ENCODE results near the gene PRKCE. TPM values are rescaled to one million over a fixed set of nuclear protein-coding genes. Genes with fewer than 3 reads are reported as not detected.
A peak's percentile ranks its signal among the peaks of the same experiment; 100 is the strongest.
"Not testable (repeated sequence)": the region's sequence is repeated elsewhere in the genome, so short reads cannot be mapped to it uniquely, and the experiment has no call there.

The PRKCE gene
- total RNA-seq, 1 donor from 2014 or later = 6.9 TPM

- peak; percentile 69 for DNase-seq (ENCODE audit: low read depth)
Observed at GRCh38 chr2:46216213-46216612, 564.7 kb downstream of the PRKCE start.

- DNase-seq (ENCODE audit: low read depth) = not testable (repeated sequence)
Observed at GRCh38 chr2:46223514-46223913, 572.0 kb downstream of the PRKCE start.

GRCh38 chr2:46225150-46225625 lies 573.7 kb downstream of the PRKCE start:
- no peak for DNase-seq (ENCODE audit: low read depth)

GRCh38 chr2:46225730-46226129 lies 574.3 kb downstream of the PRKCE start:
- DNase-seq (ENCODE audit: low read depth) = peak; percentile 28

DNA sequence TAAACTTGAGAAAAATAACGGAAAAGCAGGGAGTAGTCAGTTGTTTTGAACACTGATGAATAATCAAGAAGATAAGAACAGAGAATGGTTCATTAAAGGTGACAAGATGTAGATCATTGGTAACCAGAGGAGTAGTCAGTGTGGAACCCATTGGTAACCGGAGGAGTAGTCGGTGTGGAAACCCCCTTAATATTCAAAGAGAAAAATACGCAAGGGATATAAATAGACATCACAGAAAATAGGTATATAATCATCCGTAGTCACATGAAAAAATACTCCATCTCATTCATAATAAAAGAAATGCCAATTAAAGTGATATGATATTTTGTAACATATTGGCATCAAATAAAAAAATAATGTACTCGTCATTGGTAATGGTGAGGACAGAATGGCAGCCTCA lies 575.1 kb downstream of the PRKCE start:
- DNase-seq (ENCODE audit: low read depth) = no peak

GRCh38 chr2:46227022-46227421 lies 575.5 kb downstream of the PRKCE start:
- no peak for DNase-seq (ENCODE audit: low read depth)

DNA sequence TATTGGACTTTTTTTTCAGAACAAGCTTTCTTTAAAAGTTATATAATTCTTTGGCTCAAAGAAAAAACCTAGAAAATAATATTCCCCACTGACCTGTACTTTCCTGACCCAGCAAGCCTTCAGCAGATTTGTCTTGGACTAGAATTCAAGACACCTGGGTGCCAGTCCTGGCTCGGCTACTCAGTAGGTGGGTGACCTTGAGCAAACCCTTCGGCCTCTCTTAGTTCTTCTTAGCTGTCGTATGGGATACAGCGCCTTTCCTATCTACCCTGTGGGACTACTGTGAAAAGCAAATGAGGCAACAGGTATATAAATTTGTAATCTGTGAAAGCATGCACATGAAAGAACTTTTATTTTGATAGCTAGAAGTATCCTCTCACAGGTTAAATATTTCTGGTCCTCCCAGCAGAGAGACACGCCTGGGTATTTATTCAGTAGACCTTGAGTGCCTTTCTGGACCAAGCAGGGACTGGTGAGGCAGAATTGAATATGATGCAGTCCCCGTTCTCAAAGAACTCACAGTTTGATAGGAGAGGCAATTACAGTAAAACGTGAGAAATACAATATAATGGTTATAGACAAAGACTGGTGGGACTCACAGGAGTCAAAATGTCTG lies 576.3 kb downstream of the PRKCE start:
- no peak for DNase-seq (ENCODE audit: low read depth)

GRCh38 chr2:46229134-46230063 lies 577.9 kb downstream of the PRKCE start:
- peak; percentile 98 for DNase-seq (ENCODE audit: low read depth)

GRCh38 chr2:46230115-46230571 lies 578.7 kb downstream of the PRKCE start:
- DNase-seq (ENCODE audit: low read depth) = peak; percentile 63

DNA sequence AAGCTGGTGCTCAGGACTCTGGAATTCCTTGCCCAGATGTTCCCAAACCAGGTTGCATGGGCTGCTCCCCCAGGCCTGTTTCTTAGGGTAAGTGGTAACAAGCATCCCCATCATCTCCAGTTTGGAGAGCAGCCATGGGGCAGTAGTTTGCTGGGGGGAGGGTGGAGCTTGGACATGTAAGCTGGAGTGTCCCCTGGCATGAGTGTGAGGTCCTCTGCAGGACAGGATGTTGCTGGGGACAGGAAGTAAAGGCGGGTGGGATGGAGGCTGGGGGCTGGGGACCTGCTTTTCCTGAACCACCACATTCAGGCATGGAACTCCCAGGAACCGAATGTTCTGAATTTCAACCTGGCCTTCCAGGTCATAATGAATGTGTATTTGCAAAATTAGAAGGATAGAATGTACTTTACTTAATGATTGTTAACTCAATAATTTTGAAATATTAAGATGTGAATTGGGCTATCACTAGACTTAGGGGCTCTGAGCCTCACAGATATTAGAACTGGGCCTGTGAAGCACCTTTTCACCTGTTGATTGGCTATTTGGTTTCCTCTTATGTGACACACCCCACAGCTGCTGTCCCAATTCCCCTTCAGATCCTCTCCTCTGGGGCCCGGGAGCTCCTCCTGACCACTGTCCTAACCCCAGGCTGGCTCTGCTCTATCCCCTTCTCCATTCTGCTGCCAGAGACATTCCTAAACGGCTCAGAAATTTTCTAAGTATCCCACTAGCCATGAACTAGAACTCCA lies 579.4 kb downstream of the PRKCE start:
- DNase-seq (ENCODE audit: low read depth) = no peak

GRCh38 chr2:46231721-46232120 lies 580.2 kb downstream of the PRKCE start:
- DNase-seq (ENCODE audit: low read depth) = no peak

GRCh38 chr2:46232860-46233259 lies 581.4 kb downstream of the PRKCE start:
- DNase-seq (ENCODE audit: low read depth) = no peak

GRCh38 chr2:46236006-46236875 lies 584.8 kb downstream of the PRKCE start:
- no peak for DNase-seq (ENCODE audit: low read depth)

GRCh38 chr2:46236876-46237859 lies 585.7 kb downstream of the PRKCE start:
- DNase-seq (ENCODE audit: low read depth) = no peak

Other genes starting within 250 kb of the PRKCE start
- gene SRBD1, start 40.4 kb upstream of the PRKCE start, total RNA-seq = 10.1 and 13.6 TPM in 2 replicates